Measurements from ENCODE around the gene PARP8. TPM values are rescaled to one million over a fixed set of nuclear protein-coding genes. Genes with fewer than 3 reads are reported as not detected.

The PARP8 gene
- total and polyA plus RNA-seq, 9 of the 15 experiments (the other 6 are each of a cell fraction or from before 2014, with no cell fraction given), result 0.03 to 0.31 TPM; not detected in 7

GRCh38 chr5:50730841-50731240, 64.4 kb downstream of the PARP8 start (continued):
- TF ChIP-seq THAP12 (CRISPR knock-in tag; IDR thresholded peaks at IDR 0.05), result no peak
- no peak for TF ChIP-seq WHSC1 (IDR thresholded peaks at IDR 0.05; ENCODE audit: low read length)
- TF ChIP-seq CBFB (CRISPR knock-in tag; IDR thresholded peaks at IDR 0.05), result no peak
- TF ChIP-seq HMG20B (CRISPR knock-in tag; IDR thresholded peaks at IDR 0.05), result no peak
- no peak for TF ChIP-seq USF1 (CRISPR knock-in tag; IDR thresholded peaks at IDR 0.05)

GRCh38 chr5:50733741-50734140, 67.3 kb downstream of the PARP8 start:
- CTCF ChIA-PET (ENCODE audit: low intra/inter-chr PET ratio), result no interaction called here
- intact Hi-C loops (cut with micrococcal nuclease), result no loop called here
- no peak overlapping the region for H2AFZ ChIP-seq (ENCODE audit: low read depth, low read length)
- H3K4me2 ChIP-seq (ENCODE audit: insufficient read depth, low read length), result no peak overlapping the region
- WGBS (ENCODE audit: insufficient coverage, low coverage, missing lambda C conversion rate), result 3% methylated on average over 3 of the region's 3 CpGs
- POLR2A ChIA-PET, result no interaction called here
- no peak for DNase-seq (ENCODE audit: extremely low read depth in 1 of 4, low spot score in 3 of 4)
- H3K9ac ChIP-seq (ENCODE audit: insufficient read depth in 1 of 2, low read depth in 2 of 2, low read length in 2 of 2), result no peak overlapping the region
- H3K4me1 ChIP-seq (replicated peaks in 1 of 2; ENCODE audit: control insufficient read depth in 2 of 2, insufficient read depth in 2 of 2, low read length in 2 of 2), result no peaks in the 10 kb centered on the region
- no peaks in the 10 kb centered on the region for H3K9me3 ChIP-seq (replicated peaks; ENCODE audit: control insufficient read depth, insufficient read depth, low read depth, low read length)
- no peaks in the 10 kb centered on the region for H3K79me2 ChIP-seq (ENCODE audit: control insufficient read depth, insufficient read depth, low read length)
- no peak for FAIRE-seq
- no peak overlapping the region for H3K27ac ChIP-seq (ENCODE audit: extremely low read depth, low read depth, low read length)
- ATAC-seq, result no peak
- no peaks in the 10 kb centered on the region for H3K9me1 ChIP-seq (ENCODE audit: control insufficient read depth, insufficient read depth, low read length)
- H3K27me3 ChIP-seq (ENCODE audit: control insufficient read depth in 2 of 2, insufficient read depth in 2 of 2, low read length in 2 of 2), result no peaks in the 10 kb centered on the region
- H3K36me3 ChIP-seq (ENCODE audit: control insufficient read depth, insufficient read depth, low read length), result no peaks in the 10 kb centered on the region
- H3K4me3 ChIP-seq, result no peak overlapping the region
- in situ Hi-C loops (cut with MboI), result no loop called here
- no TSS peak for BruUV-seq (replicated peaks)
- no peaks in the 10 kb centered on the region for H4K20me1 ChIP-seq (replicated peaks; ENCODE audit: control insufficient read depth, insufficient read depth, low read length)
- TF ChIP-seq ZNF280A (IDR thresholded peaks at IDR 0.05; ENCODE audit: low read depth, partially characterized antibody), result no peak
- TF ChIP-seq TCF7 (IDR thresholded peaks at IDR 0.05; ENCODE audit: borderline replicate concordance), result no peak
- no peak for TF ChIP-seq SIRT6 (IDR thresholded peaks at IDR 0.05; ENCODE audit: low read depth, low read length)
- TF ChIP-seq ZNF668 (CRISPR knock-in tag; IDR thresholded peaks at IDR 0.05), result no peak
- no peak for TF ChIP-seq ZNF785 (CRISPR knock-in tag; IDR thresholded peaks at IDR 0.05)
- TF ChIP-seq KDM4B (IDR thresholded peaks at IDR 0.05; ENCODE audit: borderline replicate concordance in 2 of 2, low read depth in 1 of 2), result no peak
- no peak for TF ChIP-seq ZBTB33 (CRISPR knock-in tag; IDR thresholded peaks at IDR 0.05)
- TF ChIP-seq ZNF449 (CRISPR knock-in tag; IDR thresholded peaks at IDR 0.05), result no peak
